Measurements from ENCODE around the gene NAT16. TPM values are rescaled to one million over a fixed set of nuclear protein-coding genes. Genes with fewer than 3 reads are reported as not detected.
"Not testable (repeated sequence)": the region's sequence is repeated elsewhere in the genome, so short reads cannot be mapped to it uniquely, and the experiment has no call there.

NAT16 gene
- total RNA-seq, 1 donor from 2014 or later: 0.16 TPM

DNA sequence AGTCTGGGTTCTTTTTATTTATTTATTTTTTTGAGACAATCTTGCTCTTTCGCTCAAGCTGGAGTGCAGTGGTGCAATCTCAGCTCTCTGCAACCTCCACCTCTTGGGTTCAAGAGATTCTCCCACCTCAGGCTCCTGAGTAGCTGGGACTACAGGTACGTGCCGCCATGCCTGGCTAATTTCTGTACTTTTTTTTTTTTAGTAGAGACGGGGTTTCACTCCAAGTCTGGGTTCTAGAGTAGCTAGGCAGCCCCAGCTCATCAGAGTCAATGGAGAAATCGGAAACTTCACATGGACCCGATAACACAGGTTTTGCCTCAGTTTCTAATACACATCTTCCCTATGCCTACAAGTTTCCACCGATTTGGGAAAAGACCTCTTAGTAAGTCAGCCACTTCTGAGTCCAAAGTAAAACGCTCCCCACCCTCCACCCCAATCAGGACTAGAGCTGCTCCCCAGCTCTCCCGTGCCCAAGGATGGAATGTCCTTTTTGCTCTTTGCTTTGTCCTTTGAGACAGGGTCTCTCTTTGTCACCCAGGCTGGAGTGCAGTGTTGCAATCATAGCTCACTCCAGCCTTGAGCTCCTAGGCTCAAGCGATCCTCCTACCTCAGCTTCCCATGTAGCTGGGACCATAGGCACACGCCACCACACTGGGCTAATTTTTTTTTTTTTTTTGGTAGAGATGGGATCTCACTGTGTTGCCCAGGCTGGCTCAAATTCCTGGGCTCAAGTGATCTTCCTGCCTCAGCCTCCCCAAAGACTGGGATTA is 57.0 kb downstream of the NAT16 start:
- Histone ChIP-seq H3K4me2 (ENCODE audit: low read length) (peak overlapping the region; percentile 86), H3K9ac (ENCODE audit: low read length) (peak overlapping the region; percentile 86)

DNA sequence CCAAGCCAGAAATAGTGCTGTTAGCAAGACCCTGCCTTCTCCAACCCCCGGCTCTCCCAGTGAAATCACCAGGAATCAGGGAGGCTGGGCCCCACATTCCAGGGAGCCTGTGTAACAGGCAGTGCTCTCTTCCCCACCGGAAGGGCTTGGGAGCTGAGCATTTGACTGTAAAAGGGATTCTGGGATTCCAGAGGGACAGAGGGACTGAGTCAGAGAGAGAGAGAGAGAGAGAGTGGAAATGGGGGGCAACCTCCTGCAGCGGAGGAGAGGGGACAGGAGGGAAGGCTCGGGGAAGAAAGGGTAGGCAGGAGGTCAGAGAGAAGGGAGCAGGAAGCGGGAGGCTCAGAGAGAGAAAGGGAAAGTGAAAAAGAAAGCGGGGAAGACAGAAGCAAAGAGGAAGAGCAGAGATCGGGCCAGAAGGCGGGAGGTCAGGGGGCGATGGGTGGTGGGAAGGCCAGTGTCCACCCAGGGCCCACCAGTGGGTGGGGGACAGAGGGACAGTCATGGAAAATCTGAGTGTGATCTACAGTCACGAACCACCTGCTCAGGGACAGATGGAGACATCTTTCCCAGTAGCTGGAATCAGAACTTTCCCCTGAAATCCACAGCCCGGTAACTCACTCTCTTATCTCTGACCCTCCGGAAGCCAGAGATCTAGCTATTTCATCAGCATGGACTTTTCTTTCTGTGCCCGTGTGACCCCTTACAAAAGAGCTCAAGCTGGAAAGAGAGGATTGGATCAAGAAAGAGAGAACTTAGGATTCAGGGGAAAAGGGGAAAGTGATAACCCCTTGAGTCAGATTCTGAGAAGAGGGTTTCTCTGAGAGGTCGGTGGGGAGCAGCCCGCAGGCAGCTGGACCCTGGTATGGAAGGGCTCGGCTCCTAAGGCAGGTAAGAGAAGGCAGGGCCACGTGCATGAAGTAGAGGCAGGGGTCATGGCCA is 57.8 kb downstream of the NAT16 start:
- H3K36me3 Mint-ChIP-seq (ENCODE audit: low read depth, unreplicated experiment): peaks cover 1% of the 10 kb centered on the region
- H3K27ac Mint-ChIP-seq (ENCODE audit: unreplicated experiment): peak overlapping the region; percentile 100
- DNase-seq (ENCODE audit: low read depth) (peak; percentile 99), FAIRE-seq (peak; percentile 9)
- peaks cover 47% of the 10 kb centered on the region for H3K4me1 Mint-ChIP-seq (ENCODE audit: low read depth, unreplicated experiment)
- no peaks in the 10 kb centered on the region for H3K27me3 Mint-ChIP-seq (ENCODE audit: low read depth, unreplicated experiment)
- peak overlapping the region; percentile 86 for H3K4me2 ChIP-seq (ENCODE audit: low read length)
- TF ChIP-seq EZH2 (IDR thresholded peaks at IDR 0.05; ENCODE audit: insufficient read depth, low read length): no peak
- TF ChIP-seq, protein P1, sequence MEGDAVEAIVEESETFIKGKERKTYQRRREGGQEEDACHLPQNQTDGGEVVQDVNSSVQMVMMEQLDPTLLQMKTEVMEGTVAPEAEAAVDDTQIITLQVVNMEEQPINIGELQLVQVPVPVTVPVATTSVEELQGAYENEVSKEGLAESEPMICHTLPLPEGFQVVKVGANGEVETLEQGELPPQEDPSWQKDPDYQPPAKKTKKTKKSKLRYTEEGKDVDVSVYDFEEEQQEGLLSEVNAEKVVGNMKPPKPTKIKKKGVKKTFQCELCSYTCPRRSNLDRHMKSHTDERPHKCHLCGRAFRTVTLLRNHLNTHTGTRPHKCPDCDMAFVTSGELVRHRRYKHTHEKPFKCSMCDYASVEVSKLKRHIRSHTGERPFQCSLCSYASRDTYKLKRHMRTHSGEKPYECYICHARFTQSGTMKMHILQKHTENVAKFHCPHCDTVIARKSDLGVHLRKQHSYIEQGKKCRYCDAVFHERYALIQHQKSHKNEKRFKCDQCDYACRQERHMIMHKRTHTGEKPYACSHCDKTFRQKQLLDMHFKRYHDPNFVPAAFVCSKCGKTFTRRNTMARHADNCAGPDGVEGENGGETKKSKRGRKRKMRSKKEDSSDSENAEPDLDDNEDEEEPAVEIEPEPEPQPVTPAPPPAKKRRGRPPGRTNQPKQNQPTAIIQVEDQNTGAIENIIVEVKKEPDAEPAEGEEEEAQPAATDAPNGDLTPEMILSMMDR (IDR thresholded peaks at IDR 0.05; ENCODE audit: insufficient read depth, low read depth, low read length): no peak
- H3K9me3 ChIP-seq (ENCODE audit: insufficient read depth, low read depth, low read length): no peaks in the 10 kb centered on the region
- no peaks in the 10 kb centered on the region for H3K27me3 ChIP-seq (ENCODE audit: insufficient read depth, low read length)
- no peak overlapping the region for H2AFZ ChIP-seq (ENCODE audit: low read depth, low read length)
- H3K4me3 Mint-ChIP-seq (ENCODE audit: unreplicated experiment): peak overlapping the region; percentile 66
- peaks cover 2% of the 10 kb centered on the region for H4K20me1 ChIP-seq (ENCODE audit: insufficient read depth, low read length)
- H3K36me3 ChIP-seq (ENCODE audit: insufficient read depth, low read length): no peaks in the 10 kb centered on the region
- peaks cover 4% of the 10 kb centered on the region for H3K9me3 Mint-ChIP-seq (ENCODE audit: unreplicated experiment)
- H3K79me2 ChIP-seq (ENCODE audit: insufficient read depth, low read length): peaks cover 19% of the 10 kb centered on the region
- peak overlapping the region; percentile 89 for H3K27ac ChIP-seq (ENCODE audit: low read depth, low read length)
- peak overlapping the region; percentile 86 for H3K9ac ChIP-seq (ENCODE audit: low read length)
- H3K4me3 ChIP-seq (ENCODE audit: insufficient read depth, low read depth, low read length): peak overlapping the region; percentile 24
- peaks cover 79% of the 10 kb centered on the region for H3K4me1 ChIP-seq (ENCODE audit: insufficient read depth, low read length)

More for the DNA sequence above, 57.0 kb downstream of the NAT16 start:
- no peak overlapping the region for H3K4me3 ChIP-seq (ENCODE audit: insufficient read depth, low read depth, low read length)
- Mint-ChIP-seq H3K27ac (ENCODE audit: unreplicated experiment) (peak overlapping the region; percentile 100), H3K27me3 (ENCODE audit: low read depth, unreplicated experiment) (no peaks in the 10 kb centered on the region), H3K4me1 (ENCODE audit: low read depth, unreplicated experiment) (peaks cover 44% of the 10 kb centered on the region), H3K9me3 (ENCODE audit: unreplicated experiment) (peaks cover 4% of the 10 kb centered on the region), H3K4me3 (ENCODE audit: unreplicated experiment) (peak overlapping the region; percentile 60), H3K36me3 (ENCODE audit: low read depth, unreplicated experiment) (peaks cover 8% of the 10 kb centered on the region)
- FAIRE-seq: no peak
- TF ChIP-seq, protein P1 (IDR thresholded peaks at IDR 0.05; ENCODE audit: insufficient read depth, low read depth, low read length): no peak
- no peak for TF ChIP-seq EZH2 (IDR thresholded peaks at IDR 0.05; ENCODE audit: insufficient read depth, low read length)
- H3K27ac ChIP-seq (ENCODE audit: low read depth, low read length): peak overlapping the region; percentile 89
- H2AFZ ChIP-seq (ENCODE audit: low read depth, low read length): no peak overlapping the region
- no peaks in the 10 kb centered on the region for H3K36me3 ChIP-seq (ENCODE audit: insufficient read depth, low read length)
- peaks cover 74% of the 10 kb centered on the region for H3K4me1 ChIP-seq (ENCODE audit: insufficient read depth, low read length)
- no peaks in the 10 kb centered on the region for H3K9me3 ChIP-seq (ENCODE audit: insufficient read depth, low read depth, low read length)
- H3K79me2 ChIP-seq (ENCODE audit: insufficient read depth, low read length): peaks cover 28% of the 10 kb centered on the region
- no peaks in the 10 kb centered on the region for H3K27me3 ChIP-seq (ENCODE audit: insufficient read depth, low read length)
- no peak for DNase-seq (ENCODE audit: low read depth)
- peaks cover 11% of the 10 kb centered on the region for H4K20me1 ChIP-seq (ENCODE audit: insufficient read depth, low read length)

DNA sequence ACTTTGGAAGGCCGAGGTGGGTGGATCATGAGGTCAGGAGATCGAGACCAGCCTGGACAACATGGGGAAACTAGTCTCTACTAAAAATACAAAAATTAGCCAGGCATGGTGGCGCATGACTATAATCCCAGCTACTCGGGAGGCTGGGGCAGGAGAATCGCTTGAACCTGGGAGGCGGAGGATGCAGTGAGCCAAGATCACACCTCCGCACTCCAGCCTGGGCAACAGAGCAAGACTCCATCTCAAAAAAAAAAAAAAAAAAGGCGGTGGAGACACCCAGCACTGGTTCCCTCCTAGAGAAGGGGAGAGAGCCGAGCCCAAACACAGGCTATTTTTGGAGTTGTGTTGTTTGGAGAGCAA is 58.5 kb downstream of the NAT16 start:
- peak overlapping the region; percentile 86 for H3K4me2 ChIP-seq (ENCODE audit: low read length)
- not testable (repeated sequence) for DNase-seq (ENCODE audit: low read depth); H2AFZ ChIP-seq (ENCODE audit: low read depth, low read length); H3K4me3 Mint-ChIP-seq (ENCODE audit: unreplicated experiment); H3K27me3 Mint-ChIP-seq (ENCODE audit: low read depth, unreplicated experiment); H3K9me3 Mint-ChIP-seq (ENCODE audit: unreplicated experiment); H3K9me3 ChIP-seq (ENCODE audit: insufficient read depth, low read depth, low read length); H3K36me3 ChIP-seq (ENCODE audit: insufficient read depth, low read length); H4K20me1 ChIP-seq (ENCODE audit: insufficient read depth, low read length); H3K4me3 ChIP-seq (ENCODE audit: insufficient read depth, low read depth, low read length); H3K36me3 Mint-ChIP-seq (ENCODE audit: low read depth, unreplicated experiment); FAIRE-seq; H3K27me3 ChIP-seq (ENCODE audit: insufficient read depth, low read length)
- peaks cover 14% of the 10 kb centered on the region for H3K79me2 ChIP-seq (ENCODE audit: insufficient read depth, low read length)
- H3K4me1 Mint-ChIP-seq (ENCODE audit: low read depth, unreplicated experiment): peaks cover 49% of the 10 kb centered on the region
- H3K4me1 ChIP-seq (ENCODE audit: insufficient read depth, low read length): peaks cover 82% of the 10 kb centered on the region
- H3K9ac ChIP-seq (ENCODE audit: low read length): peak overlapping the region; percentile 55
- H3K27ac Mint-ChIP-seq (ENCODE audit: unreplicated experiment): peak overlapping the region; percentile 100
- H3K27ac ChIP-seq (ENCODE audit: low read depth, low read length): peak overlapping the region; percentile 89

Measured in astrocyte (in vitro differentiated cells and primary cell).